ENCODE measurements around the gene MRPS25.

MRPS25 gene

GRCh38 chr3:15064835-15065549 lies at the start of gene MRPS25:
Gene MRPS25 (minus strand): TSS chr3:15065315. CDS start chr3:15065194, 121 bp downstream.
- peak within 1 kb of the TSS; percentile 81 for H3K4me3 ChIP-seq (replicated peaks; ENCODE audit: low read depth, low read length)
- H3K27me3 ChIP-seq (replicated peaks; ENCODE audit: control insufficient read depth, insufficient read depth, low read length): no peaks in the 10 kb centered on the region
- no peaks in the 10 kb centered on the region for H3K36me3 ChIP-seq (ENCODE audit: control insufficient read depth, insufficient read depth, low read length)
- no peak for TF ChIP-seq CTCF (IDR thresholded peaks at IDR 0.05; ENCODE audit: insufficient read depth, low read length, poor library complexity, severe bottlenecking)
- peak; percentile 94 for DNase-seq (ENCODE audit: extremely low read depth, insufficient read length)

GRCh38 chr3:15113884-15114283 lies 48.8 kb upstream of the MRPS25 start:
- Histone ChIP-seq H3K4me3 (replicated peaks; ENCODE audit: low read depth, low read length) (no peak overlapping the region), H3K36me3 (ENCODE audit: control insufficient read depth, insufficient read depth, low read length) (no peaks in the 10 kb centered on the region), H3K27me3 (replicated peaks; ENCODE audit: control insufficient read depth, insufficient read depth, low read length) (no peaks in the 10 kb centered on the region; the same call in 1 of the 2 replicates)
- no peak for TF ChIP-seq CTCF (IDR thresholded peaks at IDR 0.05; ENCODE audit: insufficient read depth, low read length, poor library complexity, severe bottlenecking)
- no peak for DNase-seq (ENCODE audit: extremely low read depth, insufficient read length)

GRCh38 chr3:15113471-15113870 lies 48.4 kb upstream of the MRPS25 start:
- H3K4me3 ChIP-seq (replicated peaks; ENCODE audit: low read depth, low read length): no peak overlapping the region
- TF ChIP-seq CTCF (IDR thresholded peaks at IDR 0.05; ENCODE audit: insufficient read depth, low read length, poor library complexity, severe bottlenecking): no peak
- no peak for DNase-seq (ENCODE audit: extremely low read depth, insufficient read length)
- H3K36me3 ChIP-seq (ENCODE audit: control insufficient read depth, insufficient read depth, low read length): no peaks in the 10 kb centered on the region
- no peaks in the 10 kb centered on the region; the same call in 1 of the 2 replicates for H3K27me3 ChIP-seq (replicated peaks; ENCODE audit: control insufficient read depth, insufficient read depth, low read length)

GRCh38 chr3:15112011-15112410 lies 46.9 kb upstream of the MRPS25 start:
- H3K4me3 ChIP-seq (replicated peaks; ENCODE audit: low read depth, low read length): no peak overlapping the region
- TF ChIP-seq CTCF (IDR thresholded peaks at IDR 0.05; ENCODE audit: insufficient read depth, low read length, poor library complexity, severe bottlenecking): no peak
- no peaks in the 10 kb centered on the region for H3K36me3 ChIP-seq (ENCODE audit: control insufficient read depth, insufficient read depth, low read length)
- no peak for DNase-seq (ENCODE audit: extremely low read depth, insufficient read length)
- H3K27me3 ChIP-seq (replicated peaks; ENCODE audit: control insufficient read depth, insufficient read depth, low read length): no peaks in the 10 kb centered on the region; the same call in 1 of the 2 replicates

GRCh38 chr3:15110206-15110605 lies 45.1 kb upstream of the MRPS25 start:
- DNase-seq (ENCODE audit: extremely low read depth, insufficient read length): no peak
- Histone ChIP-seq H3K36me3 (ENCODE audit: control insufficient read depth, insufficient read depth, low read length) (no peaks in the 10 kb centered on the region), H3K27me3 (replicated peaks; ENCODE audit: control insufficient read depth, insufficient read depth, low read length) (no peaks in the 10 kb centered on the region; the same call in 1 of the 2 replicates), H3K4me3 (replicated peaks; ENCODE audit: low read depth, low read length) (no peak overlapping the region)
- no peak for TF ChIP-seq CTCF (IDR thresholded peaks at IDR 0.05; ENCODE audit: insufficient read depth, low read length, poor library complexity, severe bottlenecking)
